Effector CD4-positive, alpha-beta T cell (primary cell): ENCODE results near the gene UBALD1.

Source experiments
- DNase-seq: peaks from one replicate; pipeline ENCODE4 v3.0.0-alpha.2; 2020

Gene UBALD1

DNA sequence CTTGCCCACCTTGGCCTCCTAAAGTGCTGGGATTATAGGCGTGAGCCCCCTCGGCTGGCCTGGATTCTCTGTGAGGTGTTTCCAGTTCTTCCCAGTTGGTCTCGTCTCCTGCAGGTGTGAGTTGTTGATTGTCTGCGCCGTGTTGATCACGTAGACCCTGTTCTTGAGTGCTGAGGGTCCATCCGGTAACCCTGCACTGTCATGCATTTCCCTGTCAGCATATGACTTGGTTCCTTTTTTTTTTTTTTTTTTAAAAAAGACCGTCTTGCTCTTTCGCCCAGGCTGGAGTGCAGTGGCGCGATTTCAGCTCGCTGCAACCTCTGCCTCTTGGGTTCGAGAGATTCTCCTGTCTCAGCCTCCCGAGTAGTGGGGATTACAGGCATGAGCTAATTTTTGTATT is 27.2 kb upstream of the UBALD1 start:
- DNase-seq = no peak

DNA sequence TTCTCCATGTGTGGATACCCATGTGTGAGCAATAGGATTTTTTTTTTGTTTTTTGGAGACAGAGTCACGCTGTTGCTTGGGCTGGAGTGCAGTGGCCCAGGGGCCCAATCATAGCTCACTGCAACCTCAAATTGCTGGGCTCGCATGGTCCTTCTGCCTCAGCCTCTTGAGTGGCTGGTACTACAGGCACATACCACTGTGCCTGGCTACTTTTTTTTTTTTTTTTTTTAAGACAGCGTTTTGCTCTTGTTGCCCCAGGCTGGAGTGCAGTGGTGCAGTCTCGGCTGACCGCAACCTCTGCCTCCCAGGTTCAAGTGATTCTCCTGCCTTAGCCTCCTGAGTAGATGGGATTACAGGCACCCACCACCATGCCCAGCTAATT is 26.6 kb upstream of the UBALD1 start:
- no peak for DNase-seq

DNA sequence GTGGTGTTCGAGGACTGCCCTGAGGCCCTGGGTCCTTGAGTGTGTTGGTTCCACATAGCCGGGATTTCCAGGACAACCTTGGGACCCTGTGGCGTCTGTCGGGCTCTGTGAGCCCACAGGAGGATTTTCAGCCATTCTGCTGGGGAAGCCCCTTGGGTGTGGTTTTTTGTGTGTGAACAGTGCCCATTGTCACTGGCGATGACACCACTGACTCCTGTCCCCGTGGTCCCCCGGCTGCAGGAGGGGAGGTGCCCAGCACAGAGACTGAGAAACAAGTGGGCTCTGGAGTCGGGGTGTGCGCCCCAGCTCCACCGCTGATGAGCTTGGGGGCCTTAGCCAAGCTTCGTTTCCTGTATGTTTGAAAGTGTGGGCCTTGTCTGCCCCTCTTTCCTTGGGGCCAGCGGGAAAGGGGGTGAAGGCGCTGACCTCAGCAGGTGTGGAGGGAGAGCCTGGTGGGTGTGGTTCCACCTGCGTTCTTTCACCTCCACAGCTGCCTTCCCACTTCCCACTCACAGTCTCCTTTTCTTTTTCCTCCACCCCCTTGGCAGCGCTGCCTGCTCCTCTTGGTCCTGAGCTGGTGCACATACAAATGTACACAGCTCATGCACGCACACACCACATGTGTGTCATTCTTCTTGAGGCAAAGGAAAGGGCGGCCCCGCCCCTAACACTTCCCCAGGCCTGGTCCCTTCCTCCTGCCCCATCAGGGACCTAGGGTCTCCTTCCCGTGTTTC is 26.1 kb upstream of the UBALD1 start:
- no peak for DNase-seq

DNA sequence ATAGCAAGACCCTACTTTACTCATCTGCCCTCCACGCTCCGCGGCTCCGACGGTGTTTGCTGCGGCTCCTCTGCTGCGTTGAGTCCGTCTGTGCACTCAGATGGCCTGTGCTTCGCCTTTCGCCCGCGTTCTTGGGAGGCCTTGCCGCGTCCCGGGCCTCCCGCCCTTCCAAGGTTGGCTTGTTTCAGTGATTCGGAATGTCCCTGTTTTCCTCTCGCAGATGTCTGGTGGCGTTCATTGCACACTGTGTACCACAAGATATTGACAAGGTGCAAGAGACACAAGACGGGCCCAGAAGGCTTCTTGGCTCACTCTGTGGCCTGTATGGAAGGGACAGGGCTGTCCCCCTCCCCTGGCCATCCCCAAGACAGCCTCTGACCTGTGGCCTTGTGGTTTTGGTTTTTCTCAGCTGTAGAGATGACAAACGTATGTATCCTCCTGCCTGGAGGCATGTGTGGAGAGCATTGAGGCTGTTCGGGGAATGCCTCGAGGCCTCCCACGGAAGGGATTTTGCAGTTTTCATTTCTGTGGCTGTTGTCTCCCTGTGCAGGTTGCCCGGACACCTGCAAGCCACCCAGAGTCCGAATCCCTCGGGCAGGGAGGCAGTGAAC is 25.3 kb upstream of the UBALD1 start:
- DNase-seq = no peak

DNA sequence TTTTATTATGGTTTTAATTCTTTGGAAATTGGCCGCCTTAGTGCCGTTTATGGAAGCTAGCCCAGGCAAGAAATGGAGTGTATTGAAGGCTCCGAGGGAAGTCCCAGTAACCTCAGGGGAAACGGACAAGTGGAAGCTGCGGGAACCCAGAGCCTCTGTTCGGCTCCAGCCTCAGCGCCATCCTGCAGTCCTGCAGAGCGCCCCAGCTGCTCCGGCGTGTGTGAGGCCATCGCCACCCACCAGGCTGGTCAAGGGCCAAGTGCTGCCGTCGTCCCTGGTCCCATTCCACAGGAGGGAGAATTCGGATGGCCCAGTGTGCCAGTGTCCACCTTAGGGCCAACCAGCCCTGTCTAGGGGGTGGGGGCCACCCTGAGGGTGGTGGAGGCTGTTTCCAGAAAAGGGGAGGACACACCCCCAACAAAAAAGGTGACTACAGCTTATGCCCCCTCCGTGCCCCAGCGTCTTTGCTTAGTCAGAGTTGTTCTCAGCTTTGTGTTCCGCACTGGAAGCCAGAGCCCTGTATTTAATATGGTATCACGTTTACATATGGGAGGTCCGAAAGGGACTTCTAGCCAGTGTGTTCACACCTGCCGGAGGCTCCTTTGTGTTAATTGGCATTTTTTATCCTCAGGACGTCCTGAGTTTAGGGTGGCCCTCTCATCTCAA is 22.9 kb upstream of the UBALD1 start:
- no peak for DNase-seq

DNA sequence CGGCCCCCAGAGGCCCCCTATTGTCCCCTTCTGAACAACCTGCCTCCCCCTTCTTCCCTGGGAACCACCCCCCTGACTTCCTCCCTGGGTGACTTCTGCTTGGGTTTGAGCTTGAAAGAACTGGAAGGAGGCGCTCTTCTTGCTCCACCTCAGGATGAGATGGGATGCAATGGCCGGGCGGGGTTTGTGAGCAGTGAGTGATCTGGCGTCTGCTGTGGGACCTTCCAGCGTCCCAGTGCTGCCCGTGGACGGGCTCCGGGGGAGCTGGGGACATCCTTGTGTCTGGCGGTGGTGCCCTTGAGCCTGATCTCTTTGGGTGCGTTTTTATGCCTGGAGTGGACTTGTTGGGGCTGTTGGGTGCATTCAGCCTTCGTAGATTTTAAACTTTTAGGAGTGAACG is 21.5 kb upstream of the UBALD1 start:
- no peak for DNase-seq

DNA sequence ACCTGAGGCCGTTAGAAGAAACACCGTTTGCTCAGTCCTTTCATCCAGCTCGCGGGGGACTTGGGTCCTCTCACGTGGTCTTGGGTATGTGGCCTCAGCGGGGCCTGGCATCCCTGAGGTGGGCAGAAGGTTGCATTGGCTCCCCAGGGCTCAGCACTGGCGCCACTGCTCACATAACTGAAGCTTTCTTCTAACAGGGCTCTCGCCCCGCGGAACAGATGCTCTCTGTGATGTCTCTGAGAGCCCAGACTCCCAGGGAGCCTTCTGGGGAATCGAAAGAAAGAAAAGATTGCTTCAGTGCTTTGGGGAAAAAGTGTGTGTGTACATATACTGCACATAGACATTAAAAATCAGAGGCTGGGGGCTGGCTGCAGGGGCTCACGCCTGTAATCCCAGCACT is 20.1 kb upstream of the UBALD1 start:
- DNase-seq = no peak

DNA sequence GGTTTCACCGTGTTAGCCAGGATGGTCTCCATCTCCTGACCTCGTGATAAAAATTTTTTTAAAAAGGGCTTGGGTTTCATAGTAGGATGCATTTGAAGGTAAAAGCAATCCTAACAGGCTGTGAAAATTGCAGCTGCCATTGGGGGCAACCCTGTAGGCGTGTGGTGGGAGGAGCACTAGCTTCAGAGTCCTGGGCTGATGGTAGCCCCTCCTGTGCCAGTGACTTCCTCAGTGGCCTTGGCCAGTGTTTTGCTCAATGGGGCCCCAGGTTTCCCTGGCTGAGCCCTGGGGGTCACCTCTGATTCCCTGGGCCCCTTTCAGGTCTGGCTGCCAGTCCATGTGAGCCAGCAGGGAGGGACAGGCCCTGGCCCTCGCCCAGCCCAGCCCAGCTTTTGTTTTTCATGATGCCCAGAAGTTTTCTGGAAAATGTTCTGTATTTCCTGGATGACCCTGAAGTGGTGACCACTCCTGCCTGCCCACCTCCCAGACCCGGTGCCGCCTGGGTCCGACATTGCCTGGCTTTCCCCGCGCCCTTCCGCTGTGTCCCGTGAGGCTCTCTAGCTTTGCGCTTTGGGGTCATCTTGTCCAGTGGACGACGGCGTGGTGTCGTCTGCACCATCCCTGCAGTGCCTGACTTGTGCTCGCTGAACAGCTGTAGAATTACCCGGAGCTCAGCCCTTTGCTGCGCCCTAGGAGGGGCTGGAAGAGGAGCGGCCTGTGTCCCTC is 19.4 kb upstream of the UBALD1 start:
- DNase-seq = no peak

DNA sequence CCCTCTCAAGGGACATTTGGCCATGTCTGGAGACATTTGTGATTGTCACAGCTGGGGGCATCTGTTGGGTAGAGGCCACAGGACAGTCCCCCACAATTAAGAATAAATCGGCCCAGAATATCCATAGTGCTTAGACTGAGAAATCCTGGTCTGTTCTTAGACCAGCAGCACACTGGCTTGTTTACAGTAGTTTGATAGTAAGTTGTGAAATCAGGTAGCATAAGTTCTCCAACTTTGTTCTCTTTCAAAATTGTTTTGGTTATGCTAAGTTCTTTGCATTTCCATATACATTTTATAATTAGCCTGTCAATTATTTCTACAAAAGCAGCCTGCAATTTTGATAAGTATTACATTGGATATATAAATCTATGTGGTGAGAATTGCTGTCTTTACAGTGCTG is 16.8 kb upstream of the UBALD1 start:
- no peak for DNase-seq

DNA sequence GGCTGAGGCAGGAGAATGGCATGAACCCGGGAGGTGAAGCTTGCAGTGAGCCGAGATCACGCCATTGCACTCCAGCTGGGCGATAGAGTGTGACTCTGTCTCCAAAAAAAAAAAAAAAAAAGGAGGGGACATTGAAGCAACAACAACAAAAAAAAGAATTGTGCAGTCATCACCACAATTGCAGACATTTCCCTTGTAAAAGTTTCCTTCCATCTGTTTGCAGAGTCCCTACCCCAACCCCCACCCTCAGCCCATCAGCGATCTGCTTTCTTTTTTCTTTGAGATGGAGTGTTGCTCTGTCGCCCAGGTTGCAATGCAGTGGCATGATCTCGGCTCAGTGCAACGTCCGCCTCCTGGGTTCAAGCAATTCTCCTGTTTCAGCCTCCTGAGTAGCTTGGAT is 13.6 kb upstream of the UBALD1 start:
- DNase-seq = no peak

DNA sequence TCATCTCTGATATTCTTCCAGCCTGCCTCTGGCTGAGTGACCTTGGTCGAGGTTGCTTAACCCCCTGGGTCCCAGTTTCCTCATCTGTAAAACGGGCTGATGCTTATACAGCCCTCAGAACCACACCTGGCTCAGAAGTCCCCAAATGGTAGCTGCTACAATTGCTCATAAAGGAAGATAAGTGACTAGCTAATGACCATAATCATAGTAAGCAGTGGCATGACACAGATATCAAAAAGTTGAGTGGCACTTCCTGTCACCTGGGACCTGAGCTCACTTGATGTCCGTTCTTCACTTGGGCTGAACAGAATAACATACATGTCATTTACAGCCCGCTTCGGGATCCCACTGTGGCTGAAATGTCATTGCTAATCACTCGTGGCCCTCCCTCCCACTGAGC is 11.7 kb upstream of the UBALD1 start:
- no peak for DNase-seq

DNA sequence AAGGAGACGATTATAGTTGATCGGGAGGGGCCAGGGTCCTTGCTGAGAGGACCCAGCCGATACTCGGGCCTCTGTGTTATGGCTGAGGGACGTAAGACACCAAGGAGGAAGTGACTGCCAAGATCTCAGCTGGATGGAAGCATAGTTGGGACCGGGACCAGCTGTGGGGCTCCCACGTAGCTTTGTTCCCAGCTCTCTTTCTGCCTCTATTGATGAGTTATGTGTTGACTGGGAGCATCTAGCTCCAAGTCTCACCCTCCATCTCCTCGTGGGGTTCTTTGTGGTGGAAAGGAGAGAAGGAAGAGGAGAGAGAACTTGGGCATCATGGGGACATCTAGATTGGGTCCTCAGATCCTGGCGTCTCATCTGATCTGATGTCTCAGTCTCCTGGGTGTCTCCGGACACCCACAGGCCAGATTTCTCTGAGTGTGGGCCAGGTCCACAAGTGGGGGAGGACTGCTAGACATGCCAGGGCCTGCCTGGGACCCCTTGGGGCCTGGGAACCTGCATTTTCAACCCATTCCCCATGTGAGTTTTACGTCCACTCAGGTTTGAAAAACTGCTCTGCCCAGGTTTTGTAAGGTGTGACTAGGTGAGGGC is 11.0 kb upstream of the UBALD1 start:
- no peak for DNase-seq

DNA sequence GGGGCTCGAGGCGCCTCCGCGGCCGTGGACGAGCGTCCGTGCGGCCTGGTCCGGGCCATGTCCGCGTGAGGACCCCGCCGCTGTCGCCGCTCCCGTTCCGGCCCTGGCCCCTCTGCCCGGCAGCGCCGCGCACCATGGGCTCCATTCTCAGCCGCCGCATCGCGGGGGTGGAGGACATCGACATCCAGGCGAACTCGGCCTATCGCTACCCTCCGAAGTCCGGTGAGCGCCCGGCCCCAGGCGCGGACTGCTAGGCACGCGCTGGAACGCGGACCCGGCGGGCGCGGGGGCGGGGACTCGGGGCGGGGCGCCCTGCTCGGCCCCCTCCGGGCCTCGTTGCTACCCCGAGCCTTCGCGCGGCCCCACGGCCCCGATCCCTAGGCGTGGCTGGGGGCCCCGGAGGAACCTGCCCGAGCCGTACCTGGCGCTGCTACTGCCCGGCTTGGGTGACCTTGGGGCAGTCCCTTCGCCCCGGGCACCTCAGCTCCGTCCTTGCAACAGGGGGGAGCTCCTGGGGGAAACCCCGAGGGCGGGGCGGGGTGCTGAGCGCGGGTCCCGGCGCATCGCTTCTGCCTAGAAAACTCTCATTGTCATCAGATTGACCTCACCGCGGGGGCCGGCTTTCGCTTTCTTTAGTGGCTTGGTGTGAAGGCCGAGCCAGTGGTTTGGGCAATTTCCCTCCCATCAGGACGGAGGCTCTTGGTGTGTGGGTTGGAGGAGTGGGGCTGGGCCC is 10.3 kb upstream of the UBALD1 start:
- DNase-seq = peak; percentile 50

DNA sequence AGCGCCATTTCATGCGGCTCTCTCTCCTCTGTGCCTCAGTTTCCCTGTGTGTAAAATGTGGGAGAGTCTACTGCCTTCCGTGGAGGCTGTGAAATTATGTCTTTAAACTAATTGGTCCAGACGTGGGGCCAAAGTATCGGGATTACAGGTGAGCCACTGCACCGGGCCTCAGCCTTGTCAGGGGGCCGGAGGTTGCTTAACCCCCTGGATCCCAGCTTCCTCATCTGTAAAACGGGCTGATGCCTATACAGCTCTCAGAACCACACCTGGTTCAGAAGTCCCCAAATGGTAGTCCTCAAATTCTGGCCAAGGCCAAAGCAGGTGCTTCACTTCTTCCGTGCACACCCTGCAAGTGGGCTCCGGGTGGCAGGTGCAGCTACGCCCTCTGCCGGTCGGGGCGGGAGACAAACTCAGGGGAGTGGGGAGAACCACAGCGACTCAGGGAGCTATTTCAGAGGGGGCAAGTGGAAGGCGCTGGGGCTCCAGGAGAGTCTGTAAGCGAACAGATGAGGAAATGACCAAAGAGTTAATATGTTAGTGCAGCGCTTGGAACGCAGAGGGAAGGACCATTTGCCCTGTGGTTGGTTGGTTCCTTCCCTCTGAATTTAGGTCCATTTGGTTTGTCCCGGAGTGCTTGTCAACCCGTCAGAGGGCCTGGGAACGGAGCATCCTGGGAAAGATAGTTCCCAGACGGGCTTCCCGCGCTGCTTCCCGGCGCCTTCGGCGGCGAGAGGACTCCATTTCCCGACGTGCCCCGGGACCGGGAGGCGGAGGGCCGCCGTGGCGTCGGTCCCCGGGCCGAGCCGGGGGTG is 9.5 kb upstream of the UBALD1 start, which contains the start of gene MGRN1:
TSS of gene MGRN1 (plus strand) at position 812 of the 812 bp plus-strand sequence. CDS start 135 bp downstream, outside the sequence.
- DNase-seq = peak; percentile 90

DNA sequence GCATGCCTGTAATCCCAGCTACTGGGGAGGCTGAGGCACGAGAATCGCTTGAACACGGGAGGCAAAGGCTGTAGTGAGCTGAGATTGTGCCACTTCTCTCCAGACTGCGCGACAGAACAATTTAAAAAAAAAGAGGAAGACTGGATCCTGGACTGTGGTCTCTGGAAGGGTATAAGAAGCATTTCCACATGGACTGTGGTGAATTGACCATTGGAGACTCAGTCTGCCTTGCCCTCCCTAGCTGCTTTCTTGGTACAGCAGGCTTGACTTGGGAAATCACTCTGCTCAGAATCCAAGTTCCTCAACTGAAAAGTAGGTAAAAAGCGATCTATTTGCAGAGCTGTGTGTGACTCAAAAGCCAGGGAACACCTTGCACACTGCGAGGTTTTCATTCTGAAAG is 8.9 kb upstream of the UBALD1 start:
- DNase-seq = no peak

DNA sequence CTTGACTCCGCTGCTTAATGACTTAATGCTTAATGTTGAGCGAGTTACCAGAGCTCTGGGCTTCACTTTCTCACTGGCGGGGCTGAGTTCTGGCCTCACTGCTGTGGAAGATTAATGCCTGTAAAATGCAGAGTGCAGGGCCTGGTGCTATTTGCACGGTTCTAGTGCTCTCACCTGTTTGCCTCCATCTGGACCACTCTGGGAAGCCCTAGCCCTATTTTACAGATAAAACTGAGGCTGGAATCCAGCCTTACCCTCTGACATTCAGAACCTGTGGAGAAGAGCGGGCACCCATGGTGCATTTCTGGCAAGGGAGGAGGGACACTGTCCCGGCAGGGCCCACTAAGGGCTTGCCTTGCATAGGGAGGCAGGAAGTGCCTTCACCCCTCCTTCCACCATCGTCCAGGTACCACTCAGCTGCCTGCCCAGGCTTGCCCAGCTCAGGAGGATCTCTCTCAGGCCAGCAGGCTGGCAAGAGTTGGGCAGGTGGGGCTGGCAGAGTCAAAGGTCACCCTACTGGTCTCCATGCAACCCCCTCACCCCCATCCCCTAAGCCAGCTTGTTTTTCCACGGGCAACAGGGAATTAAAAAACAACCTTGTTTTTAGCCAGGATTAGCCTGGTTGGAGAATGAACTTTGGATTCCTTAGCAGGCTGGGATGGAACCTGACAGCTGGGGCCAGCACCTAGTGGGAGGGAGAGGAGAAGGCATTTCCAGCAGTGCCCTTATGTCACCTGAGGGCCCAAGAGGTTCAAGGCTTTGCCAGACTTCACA is 4.1 kb upstream of the UBALD1 start:
- DNase-seq = no peak

DNA sequence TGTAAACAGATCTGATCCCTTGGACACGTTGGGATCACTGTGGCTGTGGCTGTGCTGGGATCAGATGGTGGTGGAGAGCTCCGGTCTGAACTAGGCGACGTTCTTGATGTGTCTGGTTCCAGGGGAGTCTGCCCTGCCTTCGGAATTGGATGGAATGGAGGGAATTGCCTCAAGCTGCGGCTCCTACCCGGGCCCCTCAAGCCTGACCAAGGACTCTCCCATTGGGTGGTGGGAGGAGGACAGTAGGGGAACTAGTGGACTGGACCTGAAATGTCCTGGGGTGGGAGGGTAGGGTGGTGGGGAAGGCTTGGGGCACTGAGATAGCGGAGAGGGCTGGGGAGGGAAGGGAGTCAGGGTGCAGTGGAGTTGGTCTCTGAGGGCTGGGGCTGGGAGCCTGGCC is 3.2 kb upstream of the UBALD1 start:
- DNase-seq = no peak

DNA sequence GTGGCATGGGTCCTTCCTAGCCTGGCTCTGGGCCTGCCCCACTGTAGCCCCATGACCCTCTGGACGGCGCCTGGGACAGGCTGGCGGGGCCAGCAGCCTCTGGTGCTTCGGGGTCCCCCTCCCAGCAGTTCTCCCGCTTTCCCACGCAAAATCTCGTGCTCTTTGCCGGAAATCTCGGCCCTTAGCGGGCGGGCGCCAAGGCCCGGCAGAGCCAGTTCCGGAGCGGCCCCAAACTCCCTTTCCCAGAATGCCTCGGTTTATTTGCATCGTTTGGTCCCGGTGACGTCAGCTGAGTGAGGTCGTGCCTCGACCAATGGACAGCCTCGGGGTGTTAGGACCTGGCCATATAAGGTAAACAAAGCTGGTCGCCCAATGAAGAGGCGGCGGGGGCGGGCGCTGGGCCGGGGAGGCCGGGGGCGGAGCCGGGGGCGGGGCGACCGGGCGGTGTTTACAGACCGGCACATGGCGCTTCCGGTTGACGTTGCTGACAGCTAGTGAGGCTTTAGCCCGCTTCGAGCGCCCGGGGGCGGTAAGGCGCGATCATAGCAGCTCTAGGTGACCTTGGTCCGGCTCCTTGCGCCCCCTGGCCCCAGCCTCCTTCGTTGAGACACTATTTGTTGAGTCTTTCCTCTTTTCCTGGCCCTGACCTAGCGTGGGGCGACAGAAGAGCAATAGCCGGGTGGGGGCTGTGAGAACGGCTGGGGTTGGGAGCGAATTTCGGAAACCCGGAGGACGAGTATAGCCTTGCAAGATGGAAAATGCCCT is 1.5 kb upstream of the UBALD1 start:
- peak; percentile 99 for DNase-seq

DNA sequence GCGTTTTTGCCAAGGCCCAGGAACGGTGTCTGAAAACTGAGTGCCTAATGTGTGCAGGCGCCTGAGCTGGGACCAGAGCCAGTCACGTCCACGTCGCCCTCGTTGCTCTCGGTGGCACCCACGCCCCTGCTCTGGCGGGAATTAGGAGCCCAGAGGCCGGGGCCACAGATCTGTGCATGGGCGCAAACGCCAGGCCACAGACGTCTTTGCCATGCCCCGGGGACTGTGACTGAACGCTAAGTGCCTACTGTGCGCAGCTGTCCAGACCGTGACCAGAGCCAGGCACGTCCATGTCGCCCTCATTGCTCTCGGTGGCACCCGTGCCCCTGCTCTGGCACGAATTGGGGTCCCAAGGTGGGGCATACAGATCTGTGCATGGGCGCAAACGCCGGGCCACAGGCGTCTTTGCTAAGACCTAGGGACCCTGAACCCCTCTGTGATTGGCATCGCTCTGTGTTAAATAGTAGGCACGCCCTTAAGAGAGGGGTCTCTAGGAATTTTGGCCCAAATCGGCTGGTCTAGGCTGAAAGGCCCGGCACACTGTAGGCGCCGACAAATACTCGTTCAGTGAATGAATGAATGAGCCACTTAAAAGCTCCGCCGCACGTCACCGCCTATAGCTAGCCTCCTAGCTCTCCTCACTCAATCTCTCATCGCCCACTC is 827 bp upstream of the UBALD1 start:
- DNase-seq = no peak
